GM12864 (cell line): ENCODE results near the gene SSPN.

Experiments
- DNase-seq: peaks from one replicate; pipeline ENCODE4 v3.0.0-alpha.2; 2011; ENCODE audit warnings: low read depth
- H3K4me3 ChIP-seq: 2 replicates; pipeline ENCODE4 v1.5.1; 2011; ENCODE audit warnings: mild to moderate bottlenecking, low read depth, low read length, control low read depth
- TF ChIP-seq, protein P1 (sequence below): IDR thresholded peaks from 2 replicates; pipeline ENCODE4 v1.5.1; 2011; ENCODE audit warnings: low read depth, mild to moderate bottlenecking, moderate library complexity, low read length, control low read depth, inconsistent platforms; ENCODE audit errors: missing control alignments

Gene SSPN

DNA sequence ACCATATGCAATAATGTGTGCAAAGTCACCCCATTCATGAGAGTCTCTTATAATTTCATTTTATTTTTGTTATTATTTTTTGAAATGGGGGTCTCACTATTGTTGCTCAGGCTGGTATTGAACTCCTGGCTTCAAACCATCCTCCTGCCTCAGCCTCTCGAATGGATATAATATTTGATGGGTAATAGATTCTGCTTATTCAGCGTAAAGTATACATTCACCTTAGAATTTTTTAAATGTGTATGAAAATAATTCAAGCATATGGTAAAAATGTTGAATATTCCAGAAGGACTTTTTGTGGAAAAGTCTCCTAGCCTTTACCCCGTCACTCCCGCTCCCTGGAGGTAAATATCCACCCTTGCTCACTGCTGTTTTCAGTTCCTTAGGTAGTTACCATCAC lies 23.4 kb upstream of the SSPN start:
- no peak overlapping the region for H3K4me3 ChIP-seq
- TF ChIP-seq, protein P1, sequence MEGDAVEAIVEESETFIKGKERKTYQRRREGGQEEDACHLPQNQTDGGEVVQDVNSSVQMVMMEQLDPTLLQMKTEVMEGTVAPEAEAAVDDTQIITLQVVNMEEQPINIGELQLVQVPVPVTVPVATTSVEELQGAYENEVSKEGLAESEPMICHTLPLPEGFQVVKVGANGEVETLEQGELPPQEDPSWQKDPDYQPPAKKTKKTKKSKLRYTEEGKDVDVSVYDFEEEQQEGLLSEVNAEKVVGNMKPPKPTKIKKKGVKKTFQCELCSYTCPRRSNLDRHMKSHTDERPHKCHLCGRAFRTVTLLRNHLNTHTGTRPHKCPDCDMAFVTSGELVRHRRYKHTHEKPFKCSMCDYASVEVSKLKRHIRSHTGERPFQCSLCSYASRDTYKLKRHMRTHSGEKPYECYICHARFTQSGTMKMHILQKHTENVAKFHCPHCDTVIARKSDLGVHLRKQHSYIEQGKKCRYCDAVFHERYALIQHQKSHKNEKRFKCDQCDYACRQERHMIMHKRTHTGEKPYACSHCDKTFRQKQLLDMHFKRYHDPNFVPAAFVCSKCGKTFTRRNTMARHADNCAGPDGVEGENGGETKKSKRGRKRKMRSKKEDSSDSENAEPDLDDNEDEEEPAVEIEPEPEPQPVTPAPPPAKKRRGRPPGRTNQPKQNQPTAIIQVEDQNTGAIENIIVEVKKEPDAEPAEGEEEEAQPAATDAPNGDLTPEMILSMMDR: no peak
- no peak for DNase-seq

DNA sequence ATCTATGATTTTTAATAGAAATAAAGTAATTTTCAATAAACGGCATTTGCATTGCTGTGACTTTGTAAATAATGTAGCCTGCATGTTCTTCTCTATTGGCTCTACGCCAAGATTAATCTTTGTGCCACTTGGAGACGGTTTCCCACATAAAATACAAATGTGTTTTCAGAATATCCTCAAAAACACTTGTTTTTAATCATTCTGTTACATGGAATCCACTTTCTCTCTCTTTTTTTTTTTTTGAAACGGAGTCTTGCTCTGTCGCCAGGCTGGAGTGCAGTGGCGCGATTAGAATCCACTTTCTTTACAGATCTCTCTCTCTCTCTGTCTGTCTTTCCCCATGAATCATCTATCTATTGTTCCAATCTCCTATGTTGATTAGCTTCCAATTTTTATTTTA lies 22.8 kb upstream of the SSPN start:
- TF ChIP-seq, protein P1: no peak
- DNase-seq: no peak
- H3K4me3 ChIP-seq: no peak overlapping the region

DNA sequence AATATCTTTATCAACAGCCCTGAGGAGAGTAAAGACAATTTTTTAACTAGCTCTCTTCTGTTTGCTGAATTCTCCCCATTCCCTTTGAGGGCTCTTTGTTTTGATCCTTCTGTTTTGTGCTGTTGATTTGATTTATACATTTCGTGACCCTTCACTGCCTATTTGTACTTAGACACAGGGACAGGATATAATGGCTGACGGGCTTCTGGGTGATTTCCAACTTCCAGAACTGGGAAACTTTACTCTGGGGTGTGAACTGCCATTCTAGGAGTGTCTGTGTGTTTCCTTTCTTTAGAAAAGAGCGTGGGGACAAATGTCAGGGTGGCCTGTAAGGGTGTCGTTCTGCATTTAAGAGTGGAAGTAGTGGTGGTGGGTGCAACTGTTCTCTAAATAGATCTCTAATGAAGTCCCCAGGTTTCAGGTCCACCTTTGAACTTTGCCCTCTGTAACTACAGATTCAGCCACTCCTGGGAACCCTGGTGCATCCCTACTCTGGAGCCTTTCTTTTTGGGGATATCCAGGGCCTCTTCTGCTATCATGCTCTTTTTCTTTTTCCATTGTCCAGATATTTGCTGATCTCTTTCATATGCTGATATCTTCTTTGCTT lies 22.3 kb upstream of the SSPN start:
- H3K4me3 ChIP-seq: no peak overlapping the region
- no peak for DNase-seq
- TF ChIP-seq, protein P1: no peak

DNA sequence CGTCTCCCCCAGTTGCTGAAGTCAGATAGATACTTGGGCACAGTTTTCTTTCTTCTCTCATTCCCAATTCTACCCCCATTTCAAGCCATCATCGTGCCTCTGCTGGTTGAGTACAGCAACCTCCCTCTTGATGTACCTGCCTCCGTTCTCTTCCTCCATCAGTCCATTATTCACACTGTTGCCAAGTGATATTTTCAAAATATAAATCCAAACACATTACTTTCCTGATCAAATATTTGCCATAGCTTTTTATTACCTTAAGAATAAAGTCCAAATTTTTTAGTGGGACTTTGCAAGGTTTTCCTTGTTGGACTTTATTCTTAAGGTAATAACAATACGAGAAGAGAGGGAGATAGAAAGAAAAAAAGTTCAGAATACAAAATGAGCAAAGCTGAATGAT lies 18.6 kb upstream of the SSPN start:
- H3K4me3 ChIP-seq: no peak overlapping the region
- TF ChIP-seq, protein P1: no peak
- no peak for DNase-seq

DNA sequence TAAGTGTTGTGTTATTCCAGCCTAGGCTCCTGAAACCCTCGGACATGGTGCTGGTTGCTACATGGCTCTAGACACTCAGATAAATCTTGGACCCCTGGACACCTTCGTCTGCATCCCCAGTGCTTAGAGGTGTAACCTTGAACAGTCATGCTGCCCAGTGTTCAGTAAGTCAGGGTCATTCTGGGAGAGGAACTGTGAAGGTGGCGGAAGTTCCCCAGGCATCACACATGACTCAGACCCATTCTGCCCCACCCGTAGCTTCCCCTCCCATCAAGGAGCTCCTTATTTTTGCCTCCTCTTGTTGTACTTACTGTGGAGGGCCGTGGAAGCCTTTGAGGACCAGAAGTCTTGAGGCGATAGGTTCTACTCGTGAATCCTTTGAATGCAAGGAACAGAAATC lies 18.1 kb upstream of the SSPN start:
- no peak for DNase-seq
- TF ChIP-seq, protein P1: no peak
- H3K4me3 ChIP-seq: no peak overlapping the region

DNA sequence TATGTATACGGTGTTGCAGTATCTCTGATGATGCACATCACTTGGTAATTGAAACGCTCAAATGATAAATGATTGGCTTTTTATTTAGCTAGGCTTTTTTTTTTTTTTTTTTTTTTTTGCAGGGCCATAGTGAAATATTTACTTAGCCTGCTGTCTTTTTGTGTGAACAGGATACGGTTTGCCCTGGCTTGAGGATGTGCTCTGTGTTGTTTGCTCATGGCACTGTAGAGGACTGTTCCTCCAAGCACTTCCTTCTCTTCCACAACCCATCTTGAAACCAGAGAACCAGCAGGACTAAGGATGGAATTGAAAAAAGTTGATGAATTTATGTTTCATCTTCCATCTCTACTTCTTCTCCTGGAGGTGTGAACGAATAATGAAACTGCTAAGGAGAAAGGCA lies 15.5 kb upstream of the SSPN start:
- TF ChIP-seq, protein P1: no peak
- H3K4me3 ChIP-seq: no peak overlapping the region
- DNase-seq: no peak

DNA sequence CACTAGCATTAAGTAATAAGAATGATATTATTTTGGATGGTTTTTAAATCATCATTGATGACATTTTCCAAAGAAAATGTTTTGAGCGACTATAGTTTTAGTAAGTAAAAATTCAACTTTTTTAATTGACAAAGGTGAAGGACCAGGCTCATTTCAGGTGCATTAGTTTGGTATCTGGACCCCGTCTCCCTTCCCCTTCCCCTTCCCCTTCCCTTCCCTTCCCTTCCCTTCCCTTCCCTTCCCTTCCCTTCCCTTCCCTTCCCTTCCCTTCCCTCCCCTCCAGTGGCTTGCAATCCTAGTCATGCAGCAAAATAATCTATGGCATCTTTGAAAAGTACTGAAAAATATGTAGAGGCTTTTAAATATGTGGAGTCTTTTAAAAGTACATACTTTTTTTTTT lies 13.0 kb upstream of the SSPN start:
- TF ChIP-seq, protein P1: no peak
- no peak for DNase-seq
- no peak overlapping the region for H3K4me3 ChIP-seq
